ENCODE measurements around the gene CAPN5.
"Not testable (repeated sequence)": the region's sequence is repeated elsewhere in the genome, so short reads cannot be mapped to it uniquely, and the experiment has no call there.

The CAPN5 gene

GRCh38 chr11:77061258-77061657 lies 5.5 kb upstream of the CAPN5 start:
- Histone ChIP-seq H3K27ac (ENCODE audit: low read depth in 2 of 2, low read length in 2 of 2) (peak overlapping the region; percentile 72 to 84), H3K4me1 (ENCODE audit: control insufficient read depth in 2 of 2, insufficient read depth in 2 of 2, low read length in 2 of 2) (peaks cover 35 to 58% of the 10 kb centered on the region in 2 donors)
- H3K9me3 ChIP-seq (ENCODE audit: control insufficient read depth in 2 of 2, low read length in 2 of 2); H3K9ac ChIP-seq (ENCODE audit: low read depth in 1 of 2, low read length in 2 of 2); H3K4me3 ChIP-seq (ENCODE audit: low read length in 2 of 2); H3K27me3 ChIP-seq (ENCODE audit: control insufficient read depth in 2 of 2, insufficient read depth in 2 of 2, low read length in 2 of 2); H3K36me3 ChIP-seq (ENCODE audit: control insufficient read depth in 2 of 2, insufficient read depth in 2 of 2, low read length in 2 of 2): not testable (repeated sequence)

GRCh38 chr11:77062924-77063323 lies 3.8 kb upstream of the CAPN5 start:
- H3K9me3 ChIP-seq (ENCODE audit: control insufficient read depth in 2 of 2, low read length in 2 of 2), result no peaks in the 10 kb centered on the region
- H3K27ac ChIP-seq (ENCODE audit: low read depth in 2 of 2, low read length in 2 of 2), result peak overlapping the region; percentile 83 to 84
- peak overlapping the region in 1 of 2 donors; percentile 50 for H3K9ac ChIP-seq (ENCODE audit: low read depth in 1 of 2, low read length in 2 of 2)
- peaks cover 41 to 63% of the 10 kb centered on the region in 2 donors for H3K4me1 ChIP-seq (ENCODE audit: control insufficient read depth in 2 of 2, insufficient read depth in 2 of 2, low read length in 2 of 2)
- H3K36me3 ChIP-seq (ENCODE audit: control insufficient read depth in 2 of 2, insufficient read depth in 2 of 2, low read length in 2 of 2), result no peaks in the 10 kb centered on the region
- no peak overlapping the region for H3K4me3 ChIP-seq (ENCODE audit: low read length in 2 of 2)
- no peaks in the 10 kb centered on the region for H3K27me3 ChIP-seq (ENCODE audit: control insufficient read depth in 2 of 2, insufficient read depth in 2 of 2, low read length in 2 of 2)

- peaks cover 45 to 66% of the 10 kb centered on the region in 2 donors for H3K4me1 ChIP-seq (ENCODE audit: control insufficient read depth in 2 of 2, insufficient read depth in 2 of 2, low read length in 2 of 2)
- H3K36me3 ChIP-seq (ENCODE audit: control insufficient read depth in 2 of 2, insufficient read depth in 2 of 2, low read length in 2 of 2), result no peaks in the 10 kb centered on the region
- H3K9ac ChIP-seq (ENCODE audit: low read depth in 1 of 2, low read length in 2 of 2), result peak overlapping the region; percentile 10 to 50
- H3K27me3 ChIP-seq (ENCODE audit: control insufficient read depth in 2 of 2, insufficient read depth in 2 of 2, low read length in 2 of 2), result no peaks in the 10 kb centered on the region
- H3K9me3 ChIP-seq (ENCODE audit: control insufficient read depth in 2 of 2, low read length in 2 of 2), result no peaks in the 10 kb centered on the region
- peak overlapping the region; percentile 83 to 84 for H3K27ac ChIP-seq (ENCODE audit: low read depth in 2 of 2, low read length in 2 of 2)
- H3K4me3 ChIP-seq (ENCODE audit: low read length in 2 of 2), result no peak overlapping the region
Measured at GRCh38 chr11:77063407-77063806, 3.4 kb upstream of the CAPN5 start.

GRCh38 chr11:77063861-77064260 lies 2.9 kb upstream of the CAPN5 start:
- H3K9ac ChIP-seq (ENCODE audit: low read depth in 1 of 2, low read length in 2 of 2), result no peak overlapping the region
- H3K4me3 ChIP-seq (ENCODE audit: low read length in 2 of 2), result no peak overlapping the region
- H3K27me3 ChIP-seq (ENCODE audit: control insufficient read depth in 2 of 2, insufficient read depth in 2 of 2, low read length in 2 of 2), result no peaks in the 10 kb centered on the region
- H3K4me1 ChIP-seq (ENCODE audit: control insufficient read depth in 2 of 2, insufficient read depth in 2 of 2, low read length in 2 of 2), result peaks cover 50 to 71% of the 10 kb centered on the region in 2 donors
- H3K27ac ChIP-seq (ENCODE audit: low read depth in 2 of 2, low read length in 2 of 2), result peak overlapping the region; percentile 83 to 84
- H3K36me3 ChIP-seq (ENCODE audit: control insufficient read depth in 2 of 2, insufficient read depth in 2 of 2, low read length in 2 of 2), result no peaks in the 10 kb centered on the region
- H3K9me3 ChIP-seq (ENCODE audit: control insufficient read depth in 2 of 2, low read length in 2 of 2), result no peaks in the 10 kb centered on the region

- no peaks in the 10 kb centered on the region for H3K9me3 ChIP-seq (ENCODE audit: control insufficient read depth in 2 of 2, low read length in 2 of 2)
- H3K36me3 ChIP-seq (ENCODE audit: control insufficient read depth in 2 of 2, insufficient read depth in 2 of 2, low read length in 2 of 2), result no peaks in the 10 kb centered on the region
- peaks cover 56 to 79% of the 10 kb centered on the region in 2 donors for H3K4me1 ChIP-seq (ENCODE audit: control insufficient read depth in 2 of 2, insufficient read depth in 2 of 2, low read length in 2 of 2)
- H3K4me3 ChIP-seq (ENCODE audit: low read length in 2 of 2), result no peak overlapping the region
- H3K27ac ChIP-seq (ENCODE audit: low read depth in 2 of 2, low read length in 2 of 2), result peak overlapping the region in 1 of 2 donors; percentile 95
- no peak overlapping the region for H3K9ac ChIP-seq (ENCODE audit: low read depth in 1 of 2, low read length in 2 of 2)
- no peaks in the 10 kb centered on the region for H3K27me3 ChIP-seq (ENCODE audit: control insufficient read depth in 2 of 2, insufficient read depth in 2 of 2, low read length in 2 of 2)
Measured at GRCh38 chr11:77064648-77065217, 2.0 kb upstream of the CAPN5 start.

DNA sequence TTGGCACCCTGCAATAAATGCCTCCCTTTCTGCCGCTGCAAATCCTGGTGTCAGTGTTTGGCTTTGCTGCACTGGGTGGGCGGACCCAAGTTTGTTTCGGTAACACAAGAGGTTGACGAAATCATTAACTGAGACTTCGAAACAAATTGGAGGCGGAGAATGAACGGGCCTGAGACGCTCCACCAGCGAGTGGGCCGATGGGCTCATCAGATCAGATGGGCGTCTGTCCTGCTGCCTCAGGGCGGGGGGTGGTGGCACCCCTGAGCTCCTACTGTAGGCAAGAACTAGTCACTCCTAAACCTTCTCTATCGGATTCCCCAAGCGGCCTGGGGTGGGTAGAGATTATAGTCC lies 918 bp upstream of the CAPN5 start:
- H3K4me1 ChIP-seq (ENCODE audit: control insufficient read depth in 2 of 2, insufficient read depth in 2 of 2, low read length in 2 of 2), result peaks cover 62 to 83% of the 10 kb centered on the region in 2 donors
- H3K9me3 ChIP-seq (ENCODE audit: control insufficient read depth in 2 of 2, low read length in 2 of 2), result no peaks in the 10 kb centered on the region
- peaks cover 0 to 3% of the 10 kb centered on the region in 2 donors for H3K36me3 ChIP-seq (ENCODE audit: control insufficient read depth in 2 of 2, insufficient read depth in 2 of 2, low read length in 2 of 2)
- no peaks in the 10 kb centered on the region for H3K27me3 ChIP-seq (ENCODE audit: control insufficient read depth in 2 of 2, insufficient read depth in 2 of 2, low read length in 2 of 2)
- H3K9ac ChIP-seq (ENCODE audit: low read depth in 1 of 2, low read length in 2 of 2), result peak overlapping the region; percentile 79 to 96
- H3K4me3 ChIP-seq (ENCODE audit: low read length in 2 of 2), result peak overlapping the region; percentile 74 to 78
- H3K27ac ChIP-seq (ENCODE audit: low read depth in 2 of 2, low read length in 2 of 2), result peak overlapping the region; percentile 95 to 99

DNA sequence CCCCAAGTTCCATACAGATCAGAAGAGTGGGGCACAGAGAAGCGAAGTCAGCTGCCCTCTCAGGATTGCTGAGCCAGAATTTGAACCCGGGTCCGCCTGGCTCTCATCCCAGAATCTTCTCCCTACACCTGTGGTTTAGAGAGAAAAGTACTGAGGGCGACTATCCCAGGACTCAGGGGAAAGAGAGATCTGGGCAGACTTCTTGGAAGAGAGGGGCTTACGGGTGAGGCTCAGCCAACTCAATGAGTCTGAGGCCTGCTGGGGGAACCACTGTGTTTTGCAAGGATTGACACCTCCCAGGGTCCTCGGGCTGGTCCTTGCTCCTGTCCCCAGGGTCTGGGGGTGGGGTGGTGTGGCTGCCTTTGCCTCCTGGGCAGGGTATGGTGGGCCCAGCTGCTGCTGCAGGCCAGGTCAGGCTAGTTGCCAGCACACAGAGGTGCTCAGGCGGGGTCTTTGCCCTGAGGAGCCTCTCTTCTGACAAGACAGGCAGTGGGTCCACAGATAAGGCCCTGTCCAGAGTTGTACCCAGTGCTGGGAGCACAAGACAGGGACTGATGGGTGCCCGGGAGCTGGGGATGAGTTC lies 1.2 kb downstream of the CAPN5 start:
- Histone ChIP-seq H3K27ac (ENCODE audit: low read depth in 2 of 2, low read length in 2 of 2) (peak overlapping the region; percentile 95 to 99), H3K4me1 (ENCODE audit: control insufficient read depth in 2 of 2, insufficient read depth in 2 of 2, low read length in 2 of 2) (peaks cover 78 to 88% of the 10 kb centered on the region in 2 donors), H3K36me3 (ENCODE audit: control insufficient read depth in 2 of 2, insufficient read depth in 2 of 2, low read length in 2 of 2) (peaks cover 0 to 5% of the 10 kb centered on the region in 2 donors), H3K9ac (ENCODE audit: low read depth in 1 of 2, low read length in 2 of 2) (peak overlapping the region; percentile 80 to 96), H3K4me3 (ENCODE audit: low read length in 2 of 2) (peak overlapping the region; percentile 78 to 90), H3K27me3 (ENCODE audit: control insufficient read depth in 2 of 2, insufficient read depth in 2 of 2, low read length in 2 of 2) (no peaks in the 10 kb centered on the region), H3K9me3 (ENCODE audit: control insufficient read depth in 2 of 2, low read length in 2 of 2) (no peaks in the 10 kb centered on the region)

DNA sequence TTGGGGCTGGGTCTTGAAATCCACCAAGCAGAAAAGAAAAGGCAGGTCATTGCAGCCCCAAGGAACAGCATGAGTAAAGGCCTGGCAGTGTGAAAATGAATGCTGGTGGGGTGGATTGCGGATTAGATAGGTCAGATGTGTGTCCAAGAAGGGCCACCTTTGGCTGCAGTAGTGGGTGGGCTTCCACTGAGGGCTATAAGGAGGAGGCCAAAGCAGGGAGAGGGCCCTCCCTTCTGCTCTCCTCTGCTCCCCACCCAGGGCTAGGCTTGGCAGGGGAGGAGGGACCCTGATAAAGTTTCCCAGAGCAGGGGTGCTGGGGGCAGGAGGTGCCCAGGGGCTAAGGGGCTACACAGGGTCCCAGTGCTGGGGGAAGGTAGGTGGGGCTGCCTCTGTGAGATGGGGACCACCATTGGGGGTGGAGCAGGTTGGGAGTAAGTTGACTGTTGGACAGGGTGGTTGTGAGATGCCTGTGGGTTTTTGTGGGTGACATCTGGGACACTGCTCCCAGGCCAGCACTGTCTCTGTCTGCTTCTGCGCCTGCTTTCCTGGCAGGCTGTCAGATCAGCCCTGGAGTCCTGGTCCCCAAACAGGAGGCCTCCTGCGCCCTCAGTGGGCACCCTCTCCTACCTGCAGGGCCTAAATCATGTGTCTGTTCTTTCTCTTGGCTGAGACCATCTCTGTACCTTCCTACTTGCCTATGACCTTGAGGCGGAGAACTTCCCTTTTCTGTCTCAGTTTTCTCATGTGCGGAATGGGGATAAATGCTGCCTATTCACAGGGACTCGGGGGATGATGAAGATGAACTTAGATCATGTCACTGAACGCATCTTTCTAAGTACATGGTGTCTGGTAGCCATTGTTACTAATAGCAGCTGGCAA lies 1.9 kb downstream of the CAPN5 start:
- peak overlapping the region; percentile 80 to 96 for H3K9ac ChIP-seq (ENCODE audit: low read depth in 1 of 2, low read length in 2 of 2)
- peak overlapping the region; percentile 49 to 99 for H3K27ac ChIP-seq (ENCODE audit: low read depth in 2 of 2, low read length in 2 of 2)
- H3K4me1 ChIP-seq (ENCODE audit: control insufficient read depth in 2 of 2, insufficient read depth in 2 of 2, low read length in 2 of 2), result peaks cover 82 to 88% of the 10 kb centered on the region in 2 donors

DNA sequence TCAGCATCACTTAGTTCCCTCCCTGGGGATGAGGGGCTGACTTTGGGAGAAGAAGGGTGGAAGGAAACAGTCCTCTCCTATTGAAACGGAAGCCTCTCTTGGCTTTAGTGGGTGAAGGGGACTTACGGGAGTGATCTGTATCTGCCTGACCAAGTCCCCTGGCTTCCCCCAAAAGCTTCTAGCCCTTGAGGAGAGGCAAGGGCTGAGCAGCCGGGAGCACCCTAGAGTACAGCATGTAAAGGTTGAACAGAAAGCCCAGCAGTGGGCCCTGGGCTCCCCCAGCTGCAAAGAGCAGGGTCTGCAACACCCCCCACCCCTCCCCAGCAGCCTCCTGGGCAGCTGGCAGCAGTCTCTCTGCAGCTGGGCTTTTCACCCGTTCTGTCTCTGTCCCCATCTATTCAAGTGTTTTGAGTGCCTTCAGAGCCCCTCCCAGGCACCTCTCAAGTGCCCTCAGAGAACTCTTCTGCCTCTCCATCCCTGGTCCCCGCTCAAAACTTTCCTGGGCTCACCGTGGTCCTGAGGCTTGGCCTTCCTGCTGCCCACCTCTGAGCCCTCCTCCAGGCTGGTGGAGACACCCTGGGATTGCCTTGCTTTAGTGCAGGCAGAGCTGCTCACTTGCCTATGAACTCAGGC lies 2.7 kb downstream of the CAPN5 start:
- Histone ChIP-seq H3K27ac (ENCODE audit: low read depth in 2 of 2, low read length in 2 of 2) (peak overlapping the region; percentile 96 to 99), H3K4me1 (ENCODE audit: control insufficient read depth in 2 of 2, insufficient read depth in 2 of 2, low read length in 2 of 2) (peaks cover 83 to 88% of the 10 kb centered on the region in 2 donors), H3K4me3 (ENCODE audit: low read length in 2 of 2) (peak overlapping the region; percentile 78 to 90), H3K36me3 (ENCODE audit: control insufficient read depth in 2 of 2, insufficient read depth in 2 of 2, low read length in 2 of 2) (peaks cover 5 to 6% of the 10 kb centered on the region in 2 donors), H3K9me3 (ENCODE audit: control insufficient read depth in 2 of 2, low read length in 2 of 2) (no peaks in the 10 kb centered on the region), H3K27me3 (ENCODE audit: control insufficient read depth in 2 of 2, insufficient read depth in 2 of 2, low read length in 2 of 2) (no peaks in the 10 kb centered on the region), H3K9ac (ENCODE audit: low read depth in 1 of 2, low read length in 2 of 2) (peak overlapping the region in 1 of 2 donors; percentile 96)

More for the DNA sequence above, 1.9 kb downstream of the CAPN5 start:
- peaks cover 2 to 5% of the 10 kb centered on the region in 2 donors for H3K36me3 ChIP-seq (ENCODE audit: control insufficient read depth in 2 of 2, insufficient read depth in 2 of 2, low read length in 2 of 2)
- H3K4me3 ChIP-seq (ENCODE audit: low read length in 2 of 2), result peak overlapping the region; percentile 78 to 90
- no peaks in the 10 kb centered on the region for H3K27me3 ChIP-seq (ENCODE audit: control insufficient read depth in 2 of 2, insufficient read depth in 2 of 2, low read length in 2 of 2)
- H3K9me3 ChIP-seq (ENCODE audit: control insufficient read depth in 2 of 2, low read length in 2 of 2), result no peaks in the 10 kb centered on the region
